H1 (cell line): ENCODE measurements around the gene PTPRT. TPM values are rescaled to one million over a fixed set of nuclear protein-coding genes. Genes with fewer than 3 reads are reported as not detected.

Source experiments
- BRCA1 ChIP-seq: IDR thresholded peaks from 2 replicates; pipeline ENCODE4 v1.6.1; 2012; ENCODE audit warnings: low read depth, low read length, improper control_type of control experiment
- GABPA ChIP-seq: IDR thresholded peaks from 2 replicates; pipeline ENCODE4 v1.6.1; 2011; ENCODE audit warnings: mild to moderate bottlenecking, low read length, moderate library complexity, borderline replicate concordance; ENCODE audit not compliant: insufficient read depth
- GTF2F1 ChIP-seq: IDR thresholded peaks from 2 replicates; pipeline ENCODE4 v1.6.1; 2012; ENCODE audit warnings: low read depth, low read length, improper control_type of control experiment, borderline replicate concordance
- POU5F1 ChIP-seq: IDR thresholded peaks from 2 replicates; pipeline ENCODE4 v1.6.1; 2011; ENCODE audit warnings: low read depth, mild to moderate bottlenecking, low read length, moderate library complexity
- RAD21 ChIP-seq, 2 experiments: IDR thresholded peaks in 1 of 2; conservative IDR thresholded peaks in 1 of 2; 2 replicates each; pipeline ENCODE4 v1.6.1; 2011; ENCODE audit warnings: low read depth in 2 of 2, low read length in 2 of 2, improper control_type of control experiment in 1 of 2, inconsistent platforms in 1 of 2, mild to moderate bottlenecking in 1 of 2, moderate library complexity in 1 of 2
- SIN3A ChIP-seq, 2 experiments: IDR thresholded peaks in 1 of 2; conservative IDR thresholded peaks in 1 of 2; 2 replicates each; pipeline ENCODE4 v1.6.1; 2011 to 2012; ENCODE audit warnings: low read length in 2 of 2, improper control_type of control experiment in 1 of 2, low read depth in 1 of 2, mild to moderate bottlenecking in 1 of 2
- polyA plus RNA-seq, 7 experiments: library from polyadenylated mRNA; depleted of rRNA in 3 of 7; stranded (reverse) in 5 of 7; unstranded in 2 of 7; fragments of >200 nt in 5 of 7; fragments of 200-250 nt in 2 of 7; gene quantifications; 1 replicate in 5 of 7; 2 replicates in 1 of 7; 4 replicates in 1 of 7; pipeline versions ENCODE4 v1.2.1 to v1.2.3, GENCODE V29; 2011 to 2013; ENCODE audit warnings: missing spikeins in 2 of 7, mixed read lengths in 2 of 7
- total RNA-seq: library from RNA; stranded (reverse); fragmentation: NEBNext Ultra II Directional; extraction: Animal tissue kit (Norgen Biotek cat#: 25700); gene quantifications from 2 replicates; pipeline ENCODE4 v1.2.1, GENCODE V29; 2021

Gene PTPRT
- total and polyA plus RNA-seq, 2 of the 8 experiments (the other 6 are each of a cell fraction or from before 2014, with no cell fraction given), result 0.33 to 1.8 TPM

- TF ChIP-seq RAD21 (IDR thresholded peaks at IDR 0.05 in 1 of 2, conservative IDR thresholded peaks at IDR 0.05 in 1 of 2; ENCODE audit: low read depth in 2 of 2, low read length in 2 of 2) (no peak), POU5F1 (no peak), GABPA (no peak), GTF2F1 (no peak), SIN3A (conservative IDR thresholded peaks at IDR 0.05 in 1 of 2, IDR thresholded peaks at IDR 0.05 in 1 of 2; ENCODE audit: low read depth in 1 of 2, low read length in 2 of 2) (no peak), BRCA1 (no peak)
Measured at GRCh38 chr20:42611889-42612837, 577.5 kb downstream of the PTPRT start (continued).
